ES-I3 (cell line): ENCODE data around the gene BRCA1.
A peak's percentile ranks its signal among the peaks of the same experiment; 100 is the strongest.
"Not testable (repeated sequence)": the region's sequence is repeated elsewhere in the genome, so short reads cannot be mapped to it uniquely, and the experiment has no call there.

ENCODE experiments used
- H3K36me3 ChIP-seq: 2 replicates; pipeline ENCODE4 v1.6.1; 2013; ENCODE audit warnings: mild to moderate bottlenecking, low read length, control low read depth, moderate library complexity; ENCODE audit not compliant: insufficient read depth
- H3K4me1 ChIP-seq: 2 replicates; pipeline ENCODE4 v1.6.1; 2013; ENCODE audit warnings: mild to moderate bottlenecking, control low read depth, low read length; ENCODE audit not compliant: insufficient read depth
- H3K9ac ChIP-seq: 2 replicates; pipeline ENCODE4 v1.6.1; 2013; ENCODE audit warnings: low read depth, mild to moderate bottlenecking, low read length, moderate library complexity
- H3K9me3 ChIP-seq: 2 replicates; pipeline ENCODE4 v1.6.1; 2013; ENCODE audit warnings: mild to moderate bottlenecking, low read length, moderate library complexity; ENCODE audit not compliant: control insufficient read depth, insufficient read depth

BRCA1 gene

DNA sequence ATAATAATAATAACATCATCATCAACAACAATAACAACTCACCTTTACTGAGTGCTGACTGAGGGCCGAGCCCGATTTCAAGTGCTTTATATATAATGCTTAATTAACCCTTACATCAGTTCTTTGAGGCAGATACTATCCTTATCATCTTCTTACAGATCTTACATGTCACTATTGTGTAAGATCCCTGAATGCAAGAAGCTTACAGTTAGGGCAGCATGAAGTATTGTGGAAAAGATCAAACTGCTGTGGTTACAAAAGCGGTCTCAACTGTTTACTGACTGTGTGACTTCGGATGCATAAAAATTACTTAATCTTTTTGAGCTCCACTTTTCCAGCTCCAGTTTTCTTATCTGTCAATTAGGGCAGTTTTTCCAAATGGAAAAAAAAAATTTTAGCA lies 106.2 kb downstream of the BRCA1 start:
- no peaks in the 10 kb centered on the region for H3K9me3 ChIP-seq
- H3K9ac ChIP-seq = no peak overlapping the region
- peaks cover 18% of the 10 kb centered on the region; the same call in 1 of the 2 replicates for H3K36me3 ChIP-seq
- H3K4me1 ChIP-seq = peaks cover 39% of the 10 kb centered on the region

DNA sequence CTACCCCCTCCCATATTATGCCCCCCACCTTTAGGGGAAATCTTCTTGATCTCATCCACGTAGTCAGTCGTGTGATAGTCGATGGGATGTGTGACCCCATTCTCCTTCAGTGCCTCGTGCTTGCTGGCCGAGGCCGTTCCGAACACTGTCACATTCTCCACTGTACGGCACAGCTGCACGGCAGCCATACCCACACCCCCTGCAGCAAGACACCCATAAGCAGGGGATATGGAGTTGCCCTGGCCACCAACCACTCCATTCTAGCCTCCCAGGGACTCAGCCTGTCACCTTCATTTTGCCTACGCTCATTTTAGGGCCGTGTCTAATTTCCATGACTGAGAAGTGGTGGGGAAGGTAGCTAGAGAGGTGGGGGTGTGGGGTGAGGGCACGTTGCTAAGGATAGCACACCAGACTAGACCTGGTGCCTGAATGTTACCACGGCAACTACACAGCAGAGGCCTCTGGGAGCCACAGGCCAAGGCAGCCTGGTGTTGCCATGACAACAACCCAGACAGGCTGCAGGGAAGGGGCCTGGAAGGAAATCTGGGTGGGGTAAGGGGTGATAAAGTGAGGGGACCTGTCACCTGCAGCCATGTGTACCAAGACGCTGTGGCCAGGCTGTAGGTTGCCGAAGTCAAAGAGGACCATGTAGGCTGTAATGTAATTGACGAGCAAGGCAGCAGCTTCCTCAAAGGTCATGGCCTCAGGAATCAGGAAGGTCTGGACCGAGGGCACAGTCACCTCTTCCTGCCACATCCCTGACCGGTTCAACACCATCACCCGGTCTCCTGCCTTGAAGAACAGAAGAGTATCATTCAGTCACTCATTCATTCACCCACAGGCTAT lies 106.9 kb downstream of the BRCA1 start:
- Histone ChIP-seq H3K4me1 (peaks cover 46% of the 10 kb centered on the region), H3K9me3 (no peaks in the 10 kb centered on the region), H3K36me3 (peaks cover 18% of the 10 kb centered on the region; the same call in 1 of the 2 replicates), H3K9ac (no peak overlapping the region)

DNA sequence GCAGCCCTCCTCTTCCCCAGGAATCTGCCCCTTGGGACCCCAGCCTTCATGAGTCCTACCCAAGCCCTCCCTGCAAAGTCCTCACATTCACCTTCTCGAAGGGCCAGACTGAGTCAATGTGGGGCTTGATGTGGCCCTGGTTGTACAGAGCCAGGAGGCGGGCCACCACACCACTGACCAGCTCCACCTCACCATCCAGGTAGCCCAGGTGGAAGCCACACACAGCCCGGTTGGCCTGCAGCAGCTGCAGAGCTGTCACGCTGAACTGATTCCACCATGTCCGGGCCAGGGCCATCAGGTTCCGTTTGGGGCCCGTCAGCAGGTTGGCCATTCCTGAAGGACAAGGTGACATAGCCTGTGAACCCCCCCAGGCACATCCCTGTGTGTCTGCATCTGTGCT lies 108.9 kb downstream of the BRCA1 start:
- no peaks in the 10 kb centered on the region for H3K9me3 ChIP-seq
- H3K4me1 ChIP-seq = peaks cover 46% of the 10 kb centered on the region
- no peak overlapping the region for H3K9ac ChIP-seq
- peaks cover 18% of the 10 kb centered on the region; the same call in 1 of the 2 replicates for H3K36me3 ChIP-seq

DNA sequence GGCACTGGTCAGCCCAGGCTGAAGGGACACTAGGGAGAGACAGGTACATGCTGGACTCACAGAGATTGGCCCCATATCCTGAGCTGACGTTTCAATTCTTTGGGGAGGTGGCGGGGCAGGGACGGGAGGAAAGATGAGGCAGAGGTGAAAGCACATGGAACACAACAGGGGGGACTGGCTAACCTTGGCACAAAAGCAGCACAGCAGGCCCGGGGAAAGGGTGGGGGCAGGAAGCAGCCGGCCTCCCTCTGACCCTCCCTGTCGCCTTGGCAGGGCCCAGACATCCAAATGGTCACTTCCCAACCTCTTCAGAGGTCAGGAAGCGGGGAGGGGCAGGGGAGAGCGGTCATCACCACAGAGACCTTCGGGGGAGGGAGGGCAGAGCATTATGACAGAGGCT lies 109.6 kb downstream of the BRCA1 start:
- Histone ChIP-seq H3K4me1 (peaks cover 46% of the 10 kb centered on the region), H3K9me3 (no peaks in the 10 kb centered on the region), H3K9ac (no peak overlapping the region)

DNA sequence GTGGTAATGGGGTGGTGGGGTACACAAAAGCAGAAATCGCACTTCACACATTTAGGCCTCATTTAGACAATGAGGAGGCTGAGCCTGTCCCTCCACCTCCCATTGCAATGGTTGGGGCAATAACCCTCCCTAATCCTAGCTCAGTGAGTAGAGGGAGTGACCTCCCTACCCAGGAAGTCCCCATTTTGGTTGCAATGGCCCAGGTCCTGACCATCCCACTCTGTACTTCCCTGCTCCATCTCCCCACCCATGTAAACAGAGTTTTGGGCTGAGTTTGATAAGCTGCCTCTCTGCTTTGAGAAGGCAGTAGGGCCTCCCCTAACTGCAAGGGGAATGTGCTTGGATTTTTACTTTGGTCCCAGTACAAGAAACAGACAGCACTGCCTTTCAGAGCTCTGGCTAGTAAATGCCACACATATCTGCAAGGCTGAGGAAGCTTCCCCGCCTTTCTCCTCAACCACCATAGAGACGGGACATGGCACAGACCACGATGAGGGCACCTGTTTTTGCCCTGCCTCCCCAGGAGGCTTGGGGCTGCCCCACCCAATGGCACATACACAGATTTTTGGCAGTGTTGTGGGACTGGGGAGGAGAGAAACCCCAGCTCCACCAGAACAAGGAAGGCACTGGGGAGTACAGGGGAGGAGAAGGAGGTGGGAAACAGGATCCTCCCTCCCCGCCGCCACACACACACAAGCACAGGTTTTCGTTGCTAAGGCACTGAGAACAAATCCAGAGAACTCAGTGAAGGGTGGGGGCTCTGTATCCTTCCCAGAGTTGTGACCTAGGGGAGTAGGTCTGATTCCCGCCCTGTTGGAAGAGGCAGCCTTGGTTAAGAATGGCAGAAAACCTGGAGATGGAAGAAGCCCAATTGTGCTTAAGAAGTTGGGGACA lies 110.3 kb downstream of the BRCA1 start:
- Histone ChIP-seq H3K36me3 (peaks cover 15% of the 10 kb centered on the region; the same call in 1 of the 2 replicates), H3K9ac (no peak overlapping the region), H3K9me3 (no peaks in the 10 kb centered on the region), H3K4me1 (peaks cover 40% of the 10 kb centered on the region)

More for the DNA sequence above, 109.6 kb downstream of the BRCA1 start:
- peaks cover 18% of the 10 kb centered on the region; the same call in 1 of the 2 replicates for H3K36me3 ChIP-seq

DNA sequence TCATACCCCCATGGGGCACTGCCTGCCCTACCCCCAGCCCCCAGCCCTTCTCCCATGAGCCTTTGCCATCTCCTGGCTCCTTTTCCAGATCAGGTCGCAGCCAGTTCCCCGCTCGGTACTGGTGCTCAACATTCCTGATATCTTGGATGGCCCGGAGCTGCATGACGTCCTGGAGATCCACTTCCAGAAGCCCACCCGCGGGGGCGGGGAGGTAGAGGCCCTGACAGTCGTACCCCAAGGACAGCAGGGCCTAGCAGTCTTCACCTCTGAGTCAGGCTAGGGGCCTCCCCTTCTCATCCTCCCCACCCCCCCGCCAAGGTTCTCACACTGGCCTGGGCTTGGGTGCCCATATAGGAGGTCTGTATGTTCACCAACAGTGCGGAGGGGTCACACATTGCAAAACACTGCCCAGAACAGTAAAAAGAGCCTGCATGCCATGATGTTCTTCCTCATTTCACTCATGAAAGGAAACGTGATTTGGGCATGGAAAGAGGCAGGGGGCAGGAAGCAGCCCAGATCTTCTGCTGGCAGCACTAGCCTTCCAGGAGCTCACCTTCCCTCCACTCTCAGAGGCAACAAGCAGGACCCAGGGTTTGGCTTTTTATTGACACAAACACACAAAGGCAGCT lies 111.0 kb downstream of the BRCA1 start:
- H3K9me3 ChIP-seq = no peaks in the 10 kb centered on the region
- peaks cover 33% of the 10 kb centered on the region; the same call in 1 of the 2 replicates for H3K4me1 ChIP-seq
- no peak overlapping the region for H3K9ac ChIP-seq
- peaks cover 15% of the 10 kb centered on the region; the same call in 1 of the 2 replicates for H3K36me3 ChIP-seq

DNA sequence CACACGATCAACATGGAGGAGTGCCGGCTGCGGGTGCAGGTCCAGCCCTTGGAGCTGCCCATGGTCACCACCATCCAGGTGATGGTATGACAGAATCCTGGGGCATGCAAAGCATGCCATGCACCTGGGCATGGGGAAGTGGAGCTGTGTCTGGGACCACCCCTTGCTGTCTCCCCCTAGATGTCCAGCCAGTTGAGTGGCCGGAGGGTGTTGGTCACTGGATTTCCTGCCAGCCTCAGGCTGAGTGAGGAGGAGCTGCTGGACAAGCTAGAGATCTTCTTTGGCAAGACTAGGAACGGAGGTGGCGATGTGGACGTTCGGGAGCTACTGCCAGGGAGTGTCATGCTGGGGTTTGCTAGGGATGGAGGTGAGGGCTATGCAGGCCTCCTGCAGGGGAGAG lies 111.9 kb downstream of the BRCA1 start:
- Histone ChIP-seq H3K9ac (no peak overlapping the region), H3K4me1 (peaks cover 33% of the 10 kb centered on the region; the same call in 1 of the 2 replicates), H3K36me3 (peaks cover 11% of the 10 kb centered on the region; the same call in 1 of the 2 replicates), H3K9me3 (no peaks in the 10 kb centered on the region)

DNA sequence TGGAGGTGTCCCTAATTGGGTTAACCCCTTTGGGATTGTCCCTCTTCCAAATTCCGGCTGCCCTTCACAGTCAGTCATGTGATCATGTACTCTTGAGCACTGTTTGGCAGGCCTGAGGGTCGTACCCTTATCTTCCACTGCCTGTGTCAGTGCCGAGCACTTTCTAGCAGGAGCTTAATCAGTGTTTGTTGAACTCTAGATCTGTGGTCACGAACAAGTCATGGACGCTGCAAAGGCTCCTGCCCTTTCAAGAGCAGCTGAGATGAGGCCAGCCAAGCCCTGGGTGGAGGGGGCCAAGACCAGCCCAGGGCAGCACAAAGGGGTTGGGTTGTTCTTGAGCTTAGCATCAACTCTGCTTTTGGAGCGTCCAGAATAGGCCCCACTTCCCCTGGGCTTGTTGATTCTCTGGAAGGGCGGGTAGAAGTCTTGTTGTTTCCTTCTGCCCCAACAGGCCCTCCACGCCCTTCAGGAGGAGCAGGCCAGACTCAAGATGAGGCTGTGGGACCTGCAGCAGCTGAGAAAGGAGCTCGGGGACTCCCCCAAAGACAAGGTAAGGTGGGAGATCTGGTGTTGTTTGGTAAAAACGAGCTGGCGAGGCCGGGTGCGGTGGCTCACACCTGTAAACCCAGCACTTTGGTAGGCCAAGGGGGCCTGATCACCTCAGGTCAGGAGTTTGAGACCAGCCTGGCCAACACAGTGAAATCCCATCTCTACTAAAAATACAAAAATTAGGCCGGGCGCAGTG lies 113.3 kb downstream of the BRCA1 start:
- peaks cover 8% of the 10 kb centered on the region; the same call in 1 of the 2 replicates for H3K36me3 ChIP-seq
- H3K9me3 ChIP-seq = no peaks in the 10 kb centered on the region
- peaks cover 33% of the 10 kb centered on the region; the same call in 1 of the 2 replicates for H3K4me1 ChIP-seq
- no peak overlapping the region for H3K9ac ChIP-seq

DNA sequence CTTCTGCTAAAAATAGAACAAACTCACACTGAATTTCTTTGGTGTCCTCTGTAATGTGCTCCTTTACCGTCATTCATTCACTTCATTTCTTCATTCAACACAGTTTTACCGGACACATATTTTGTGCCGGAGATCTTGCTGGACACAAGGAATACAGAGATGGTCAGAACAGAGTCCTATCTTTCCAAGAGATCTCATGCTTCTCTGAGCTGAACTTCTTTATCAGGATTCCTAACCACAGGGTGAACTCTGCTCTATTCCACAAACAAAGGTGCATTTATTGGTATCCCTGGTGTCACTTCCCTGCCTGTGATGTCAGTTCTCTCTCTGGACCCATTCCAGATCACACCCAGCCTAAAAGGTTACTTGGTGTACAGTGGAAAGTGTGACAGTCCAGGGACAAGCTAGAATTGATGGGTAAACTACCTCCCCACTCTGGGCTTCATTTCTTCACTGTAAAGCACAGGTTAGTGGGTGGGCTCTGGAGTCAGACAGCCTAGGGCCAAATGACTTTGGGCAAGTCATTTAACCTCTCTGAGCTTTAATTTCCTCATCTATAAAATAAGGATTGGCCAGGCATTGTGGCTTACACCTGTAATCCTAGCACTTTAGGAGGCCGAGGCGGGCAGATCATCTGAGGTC lies 114.4 kb downstream of the BRCA1 start:
- Histone ChIP-seq H3K36me3 (no peaks in the 10 kb centered on the region), H3K4me1 (peaks cover 26% of the 10 kb centered on the region; the same call in 1 of the 2 replicates), H3K9ac (no peak overlapping the region), H3K9me3 (no peaks in the 10 kb centered on the region)

DNA sequence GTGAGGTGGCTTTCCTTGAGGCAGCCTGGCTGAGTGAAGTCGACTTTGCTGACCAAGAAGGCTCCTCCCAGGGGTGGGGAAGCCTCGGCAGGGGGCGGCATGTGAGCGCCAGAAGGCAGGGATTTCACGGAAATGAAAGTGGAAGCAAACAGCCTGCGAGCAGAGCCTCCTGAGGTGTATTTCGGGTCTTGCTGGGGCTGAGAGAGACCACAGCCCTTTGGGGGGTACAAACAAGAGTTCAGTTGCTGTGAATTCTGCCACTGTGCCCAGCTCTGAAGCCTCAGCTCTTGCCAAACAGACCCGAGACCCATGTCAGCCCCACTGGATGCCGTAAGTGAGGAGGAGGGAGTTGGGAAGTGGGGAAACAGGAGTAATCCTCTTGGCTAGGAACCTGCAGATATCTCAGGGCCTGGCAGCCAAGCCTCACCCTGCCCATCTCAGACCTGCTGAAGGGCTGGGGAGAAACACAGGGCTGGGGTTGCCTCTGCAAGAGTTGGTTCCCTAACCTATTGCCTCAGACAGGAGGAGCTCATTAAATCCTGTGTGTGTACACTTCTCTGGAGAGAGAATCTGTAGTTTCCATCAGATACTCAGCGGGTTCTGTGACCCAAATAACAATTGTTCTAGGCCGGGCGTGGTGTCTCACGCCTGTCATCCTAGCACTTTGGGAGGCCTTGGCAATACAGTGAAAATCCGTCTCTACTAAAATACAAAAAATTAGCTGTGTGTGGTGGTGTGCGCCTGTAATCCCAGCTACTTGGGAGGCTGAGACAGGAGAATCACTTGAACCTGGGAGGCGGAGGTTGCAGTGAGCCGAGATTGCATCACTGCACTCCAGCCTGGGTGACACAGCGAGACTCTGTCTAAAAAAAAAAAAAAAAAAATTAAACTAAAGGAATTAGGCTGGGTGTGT lies 118.3 kb downstream of the BRCA1 start, which contains the start of gene IFI35:
TSS of gene IFI35 (plus strand) at position 146 of the 913 bp plus-strand sequence. CDS start at position 310, 164 bp downstream.
- Histone ChIP-seq H3K36me3 (peaks cover 7% of the 10 kb centered on the region), H3K9ac (peak within 1 kb of the TSS; percentile 51), H3K4me1 (no peaks in the 10 kb centered on the region), H3K9me3 (no peaks in the 10 kb centered on the region)

DNA sequence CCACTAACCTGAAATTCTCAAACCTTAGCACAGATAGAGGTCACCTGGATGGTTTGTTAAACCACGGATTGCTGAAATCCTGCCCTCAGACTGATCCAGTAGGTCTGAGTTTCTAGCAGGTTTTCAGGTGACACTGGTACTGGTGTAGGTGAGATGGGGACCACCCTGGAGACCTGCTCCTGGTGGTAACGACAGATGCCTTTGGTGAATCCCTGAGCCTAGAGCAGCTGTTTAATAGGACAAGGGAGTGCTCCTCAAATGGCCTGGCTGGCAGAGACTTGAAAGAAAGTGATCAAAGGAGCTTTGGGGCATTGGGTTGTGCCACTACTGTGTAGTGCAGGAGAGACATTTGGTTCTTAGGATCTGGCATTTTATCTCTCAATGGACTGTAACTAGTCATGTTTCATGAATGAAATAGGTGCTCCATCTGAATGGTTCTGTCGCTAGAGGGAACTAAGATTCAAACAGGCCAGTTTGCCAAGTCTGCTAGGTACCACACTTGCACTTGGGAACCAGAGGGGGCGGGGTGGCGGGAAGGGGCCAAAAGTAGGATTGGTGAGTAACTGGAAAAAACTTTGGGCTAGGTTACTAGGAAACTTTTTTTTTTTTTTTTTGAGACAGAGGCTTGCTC lies 121.5 kb downstream of the BRCA1 start:
- H3K4me1 ChIP-seq = peaks cover 10% of the 10 kb centered on the region; the same call in 1 of the 2 replicates
- no peak overlapping the region for H3K9ac ChIP-seq
- H3K9me3 ChIP-seq = no peaks in the 10 kb centered on the region
- H3K36me3 ChIP-seq = peaks cover 31% of the 10 kb centered on the region

DNA sequence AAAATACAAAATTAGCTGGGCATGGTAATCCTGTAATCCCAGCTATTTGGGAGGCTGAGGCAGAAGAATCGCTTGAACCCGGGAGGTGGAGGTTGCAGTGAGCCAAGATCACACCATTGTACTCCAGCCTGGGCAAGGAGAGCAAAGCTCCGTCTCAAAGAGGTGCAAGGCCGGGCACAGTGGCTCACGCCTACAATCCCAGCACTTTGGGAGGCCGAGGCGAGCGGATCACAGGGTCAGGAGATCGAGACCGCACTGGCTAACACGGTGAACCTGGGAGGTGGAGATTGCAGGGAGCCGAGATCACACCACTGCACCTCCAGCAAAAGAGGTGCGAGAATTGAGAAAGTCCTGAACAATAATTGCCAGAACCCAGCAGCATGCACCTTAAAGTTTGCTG lies 124.3 kb downstream of the BRCA1 start:
- peaks cover 31% of the 10 kb centered on the region for H3K36me3 ChIP-seq
- not testable (repeated sequence) for H3K9ac ChIP-seq
- H3K4me1 ChIP-seq = peaks cover 15% of the 10 kb centered on the region; the same call in 1 of the 2 replicates

More for the DNA sequence above, 124.3 kb downstream of the BRCA1 start:
- not testable (repeated sequence) for H3K9me3 ChIP-seq
